Mucosa of stomach (tissue), 1 donor: ENCODE results near the gene TOP1.
"Not testable (repeated sequence)": the region's sequence is repeated elsewhere in the genome, so short reads cannot be mapped to it uniquely, and the experiment has no call there.

Source experiments
- H3K27me3 ChIP-seq: one replicate; pipeline ENCODE4 v1.7.0; 2013; ENCODE audit warnings: mild to moderate bottlenecking, low read length; ENCODE audit not compliant: control insufficient read depth, insufficient read depth
- H3K36me3 ChIP-seq: one replicate; pipeline ENCODE4 v1.7.0; 2013; ENCODE audit warnings: low read length; ENCODE audit not compliant: control insufficient read depth, insufficient read depth
- H3K4me1 ChIP-seq: one replicate; pipeline ENCODE4 v1.7.0; 2013; ENCODE audit warnings: mild to moderate bottlenecking, low read length; ENCODE audit not compliant: control insufficient read depth, insufficient read depth
- H3K4me3 ChIP-seq: one replicate; pipeline ENCODE4 v1.7.0; 2013; ENCODE audit warnings: low read length
- H3K9ac ChIP-seq: one replicate; pipeline ENCODE4 v1.7.0; 2013; ENCODE audit warnings: mild to moderate bottlenecking, low read length, moderate library complexity
- H3K9me3 ChIP-seq: one replicate; pipeline ENCODE4 v1.7.0; 2013; ENCODE audit warnings: mild to moderate bottlenecking, low read length, moderate library complexity; ENCODE audit not compliant: control insufficient read depth
- donor health status: Pancreatic carcinoma.

Gene TOP1

GRCh38 chr20:41132388-41132775 is 103.8 kb downstream of the TOP1 start:
- not testable (repeated sequence) for H3K4me3 ChIP-seq, H3K4me1 ChIP-seq, H3K36me3 ChIP-seq, H3K9ac ChIP-seq, H3K9me3 ChIP-seq, H3K27me3 ChIP-seq

DNA sequence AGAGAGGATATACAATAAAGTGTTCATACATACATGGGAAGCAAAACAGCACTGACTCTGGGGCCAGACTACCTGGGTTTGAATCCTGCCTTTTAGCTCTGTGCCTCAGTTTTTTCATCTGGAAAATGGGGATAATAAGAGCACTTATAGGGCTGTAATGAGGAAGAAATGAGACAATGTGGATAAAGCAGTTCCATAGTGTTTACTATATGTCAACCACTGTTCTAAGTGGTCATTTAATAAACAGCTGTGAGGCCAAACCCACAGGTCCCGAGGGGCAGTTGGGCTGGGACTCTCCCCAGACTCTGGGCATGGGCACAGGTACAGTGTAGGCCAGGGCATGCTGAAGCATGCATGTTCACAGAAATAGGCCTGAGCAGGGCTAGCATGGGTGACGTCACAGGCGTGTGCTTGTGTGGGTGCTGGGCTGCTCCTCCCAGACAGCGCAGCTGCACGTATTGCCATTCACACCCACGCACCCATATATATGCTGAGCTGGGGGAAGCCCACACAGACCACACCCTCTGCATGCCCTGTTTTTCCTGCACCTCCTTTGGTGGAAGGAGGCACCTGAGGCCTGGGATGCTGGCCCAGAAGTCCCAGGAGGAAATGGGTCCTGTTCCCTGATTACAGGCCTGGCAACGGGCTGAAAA is 105.2 kb downstream of the TOP1 start:
- Histone ChIP-seq H3K36me3 (no peaks in the 10 kb centered on the region), H3K27me3 (no peaks in the 10 kb centered on the region), H3K9ac (no peak overlapping the region), H3K4me3 (no peak overlapping the region), H3K4me1 (peaks cover 16% of the 10 kb centered on the region), H3K9me3 (no peaks in the 10 kb centered on the region)

- Histone ChIP-seq H3K36me3 (no peaks in the 10 kb centered on the region), H3K27me3 (no peaks in the 10 kb centered on the region), H3K9ac (no peak overlapping the region), H3K4me1 (peaks cover 20% of the 10 kb centered on the region), H3K9me3 (no peaks in the 10 kb centered on the region), H3K4me3 (no peak overlapping the region)
These were observed 106.0 kb downstream of the TOP1 start for GRCh38 chr20:41134362-41135186.

GRCh38 chr20:41135187-41135887 is 106.7 kb downstream of the TOP1 start:
- peaks cover 20% of the 10 kb centered on the region for H3K4me1 ChIP-seq
- H3K4me3 ChIP-seq = no peak overlapping the region
- H3K36me3 ChIP-seq = no peaks in the 10 kb centered on the region
- H3K27me3 ChIP-seq = no peaks in the 10 kb centered on the region
- H3K9ac ChIP-seq = no peak overlapping the region
- H3K9me3 ChIP-seq = no peaks in the 10 kb centered on the region

DNA sequence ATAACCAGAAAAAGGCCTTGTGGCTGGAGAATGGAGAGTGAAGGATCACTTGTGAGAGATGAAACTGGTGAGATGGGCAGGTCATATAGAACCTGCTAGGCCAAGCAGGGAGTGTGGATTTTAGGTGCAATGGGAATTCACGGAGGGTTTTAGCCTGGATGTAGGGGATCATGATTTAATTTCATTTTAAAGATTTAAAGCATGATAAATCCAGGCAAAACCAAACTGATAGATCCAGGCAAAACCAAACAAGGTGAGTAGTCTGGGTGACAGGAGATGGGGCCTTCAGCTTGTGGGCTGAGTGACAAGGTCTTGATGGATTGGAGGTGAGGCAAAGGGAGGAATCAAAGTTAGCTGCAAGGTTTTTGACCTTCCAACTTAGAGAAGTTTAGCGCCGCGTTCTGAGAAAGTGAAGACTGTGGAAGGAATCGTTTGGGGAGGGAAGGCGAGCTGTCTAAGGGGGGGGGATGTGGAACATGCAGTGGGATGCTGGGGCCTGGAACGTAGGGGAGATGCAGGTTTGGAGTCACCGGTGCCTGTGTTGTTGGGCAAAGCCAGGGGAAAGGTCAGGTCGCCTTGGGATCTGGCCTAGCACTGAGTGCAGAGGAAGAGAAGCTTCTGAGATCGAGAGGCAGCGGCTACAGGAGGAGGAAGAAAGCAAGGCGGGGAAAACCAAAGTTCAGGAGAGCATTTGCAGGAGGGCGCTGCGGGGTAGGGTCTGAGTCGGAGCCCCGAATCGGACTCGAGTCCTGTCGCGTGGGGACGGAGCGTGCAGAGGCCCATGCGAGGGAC is 107.5 kb downstream of the TOP1 start:
- H3K4me1 ChIP-seq = peaks cover 23% of the 10 kb centered on the region

DNA sequence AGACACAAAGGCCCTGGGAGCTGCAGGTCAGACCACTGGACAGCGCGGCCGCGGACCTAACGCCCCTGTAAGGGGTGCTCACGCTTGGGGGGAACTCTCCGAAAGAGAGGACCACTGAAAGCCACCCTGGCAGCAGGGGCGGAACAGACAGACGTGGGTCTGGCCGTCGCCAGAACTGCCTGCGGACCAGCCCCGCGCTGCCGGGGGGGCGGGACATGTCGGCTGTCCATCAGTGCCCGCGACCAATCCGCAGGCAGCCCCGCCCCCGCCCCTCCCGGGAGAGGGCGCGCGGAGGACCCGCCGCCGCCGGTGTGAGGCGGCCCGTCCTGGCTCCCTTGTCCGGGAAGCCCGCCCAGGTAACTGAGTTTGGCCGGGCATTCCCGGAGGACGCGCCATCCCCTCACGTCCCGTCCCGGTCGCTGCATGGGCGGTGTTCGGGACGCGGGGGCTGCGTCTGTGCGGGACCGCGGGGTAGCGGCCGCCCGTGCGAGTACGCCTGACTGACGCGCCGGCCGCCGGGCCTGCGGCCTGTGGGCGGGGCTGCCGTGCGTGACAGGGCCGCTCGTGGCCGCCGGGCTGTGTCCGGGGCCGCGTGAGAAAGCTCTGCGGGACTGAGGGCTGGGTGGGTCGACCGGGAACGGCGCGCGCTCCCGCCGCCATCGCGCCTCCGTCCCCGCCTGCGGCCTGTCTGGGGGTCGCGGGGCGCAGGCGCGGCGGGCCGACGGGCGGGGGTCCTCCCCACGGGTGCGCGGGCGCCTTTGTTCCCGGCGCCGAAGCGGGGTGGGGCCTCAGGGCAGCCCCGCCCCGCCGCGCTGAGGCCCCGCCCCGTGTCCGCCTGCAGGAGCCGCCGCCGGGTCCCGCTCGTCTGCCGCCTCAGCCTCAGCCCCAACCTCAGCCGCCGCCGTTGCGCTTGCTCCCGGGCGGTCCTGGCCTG is 108.3 kb downstream of the TOP1 start, which contains the start of gene PLCG1:
TSS of gene PLCG1 (plus strand) at position 864 of the 934 bp plus-strand sequence. CDS start 99 bp downstream, outside the sequence.
- H3K9me3 ChIP-seq = no peaks in the 10 kb centered on the region
- peaks cover 23% of the 10 kb centered on the region for H3K4me1 ChIP-seq
- H3K9ac ChIP-seq = peak within 1 kb of the TSS; percentile 78
- H3K27me3 ChIP-seq = no peaks in the 10 kb centered on the region
- no peaks in the 10 kb centered on the region for H3K36me3 ChIP-seq
- peak within 1 kb of the TSS; percentile 41 for H3K4me3 ChIP-seq

More for the DNA sequence above, 107.5 kb downstream of the TOP1 start:
- H3K4me3 ChIP-seq = peak overlapping the region; percentile 24
- no peaks in the 10 kb centered on the region for H3K36me3 ChIP-seq
- H3K9me3 ChIP-seq = no peaks in the 10 kb centered on the region
- H3K27me3 ChIP-seq = no peaks in the 10 kb centered on the region
- peak overlapping the region; percentile 64 for H3K9ac ChIP-seq

DNA sequence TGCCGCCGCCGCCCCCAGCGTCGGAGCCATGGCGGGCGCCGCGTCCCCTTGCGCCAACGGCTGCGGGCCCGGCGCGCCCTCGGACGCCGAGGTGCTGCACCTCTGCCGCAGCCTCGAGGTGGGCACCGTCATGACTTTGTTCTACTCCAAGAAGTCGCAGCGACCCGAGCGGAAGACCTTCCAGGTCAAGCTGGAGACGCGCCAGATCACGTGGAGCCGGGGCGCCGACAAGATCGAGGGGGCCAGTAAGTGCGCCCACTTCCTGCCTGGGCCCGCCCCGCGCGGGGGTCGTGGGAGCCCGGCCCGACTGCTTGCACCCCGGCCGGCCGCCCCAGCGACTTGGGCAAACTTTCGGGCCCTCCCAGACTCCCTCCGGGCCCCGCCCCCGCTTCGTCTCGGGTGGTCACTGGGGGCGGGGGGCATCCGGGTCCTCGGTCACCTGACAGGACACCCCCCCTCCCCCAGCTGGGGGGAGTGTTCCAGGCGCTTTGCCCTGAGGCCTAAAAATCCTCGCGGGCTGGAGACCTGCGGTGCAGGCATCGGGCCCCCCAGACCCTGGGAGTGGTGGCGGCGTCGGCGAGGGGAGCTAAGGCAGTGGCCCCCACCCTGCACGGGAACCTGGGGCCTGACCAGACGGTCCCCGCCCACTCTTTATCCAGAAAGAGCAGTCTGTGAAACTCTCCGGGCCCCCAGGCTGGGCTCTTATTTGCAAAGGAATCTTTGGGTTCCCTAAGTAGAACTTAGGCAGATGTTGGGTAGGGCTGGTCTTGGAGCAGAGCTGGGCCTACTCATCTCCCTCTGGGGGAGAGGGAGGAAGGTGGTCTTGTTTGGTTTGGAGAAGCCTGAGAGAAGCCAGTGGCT is 109.2 kb downstream of the TOP1 start:
- Histone ChIP-seq H3K9ac (peak overlapping the region; percentile 78), H3K4me3 (peak overlapping the region; percentile 41)

GRCh38 chr20:41138475-41139226 is 110.0 kb downstream of the TOP1 start:
- H3K4me1 ChIP-seq = peaks cover 23% of the 10 kb centered on the region

More for the DNA sequence above, 109.2 kb downstream of the TOP1 start:
- Histone ChIP-seq H3K27me3 (no peaks in the 10 kb centered on the region), H3K9me3 (no peaks in the 10 kb centered on the region), H3K36me3 (no peaks in the 10 kb centered on the region), H3K4me1 (peaks cover 23% of the 10 kb centered on the region)

GRCh38 chr20:41139227-41140093 is 110.8 kb downstream of the TOP1 start:
- H3K4me1 ChIP-seq = peaks cover 23% of the 10 kb centered on the region
- peak overlapping the region; percentile 78 for H3K9ac ChIP-seq
- no peaks in the 10 kb centered on the region for H3K9me3 ChIP-seq
- H3K27me3 ChIP-seq = no peaks in the 10 kb centered on the region
- H3K36me3 ChIP-seq = no peaks in the 10 kb centered on the region
- H3K4me3 ChIP-seq = no peak overlapping the region

More at GRCh38 chr20:41138475-41139226, 110.0 kb downstream of the TOP1 start:
- no peaks in the 10 kb centered on the region for H3K9me3 ChIP-seq
- no peaks in the 10 kb centered on the region for H3K36me3 ChIP-seq
- H3K9ac ChIP-seq = peak overlapping the region; percentile 78
- H3K27me3 ChIP-seq = no peaks in the 10 kb centered on the region
- peak overlapping the region; percentile 41 for H3K4me3 ChIP-seq
